NCI-H345 (cell line): ENCODE measurements around the gene TMEM131L.

ENCODE experiments used
- DNase-seq: peaks from one replicate; lab custom pipeline; 2025; lab: John Stamatoyannopoulos, UW

Gene TMEM131L

GRCh38 chr4:153521999-153522801 is 56.0 kb downstream of the TMEM131L start:
- no peak for DNase-seq

GRCh38 chr4:153522802-153523094 is 56.6 kb downstream of the TMEM131L start:
- DNase-seq: no peak

GRCh38 chr4:153523164-153523796 is 57.1 kb downstream of the TMEM131L start:
- DNase-seq: no peak

GRCh38 chr4:153523941-153524386 is 57.8 kb downstream of the TMEM131L start:
- DNase-seq: no peak

- no peak for DNase-seq
Measured at GRCh38 chr4:153524682-153525081, 58.5 kb downstream of the TMEM131L start.

GRCh38 chr4:153527690-153528089 is 61.5 kb downstream of the TMEM131L start:
- no peak for DNase-seq

- DNase-seq: no peak
Measured at GRCh38 chr4:153528705-153529485, 62.7 kb downstream of the TMEM131L start.

GRCh38 chr4:153529646-153530045 is 63.5 kb downstream of the TMEM131L start:
- no peak for DNase-seq

GRCh38 chr4:153530284-153530999 is 64.3 kb downstream of the TMEM131L start:
- no peak for DNase-seq

- DNase-seq: no peak
Measured at GRCh38 chr4:153531000-153531358, 64.8 kb downstream of the TMEM131L start.

- DNase-seq: no peak
Measured at GRCh38 chr4:153531976-153532626, 65.9 kb downstream of the TMEM131L start.

GRCh38 chr4:153532636-153533035 is 66.5 kb downstream of the TMEM131L start:
- DNase-seq: no peak

- DNase-seq: no peak
Measured at GRCh38 chr4:153533387-153533786, 67.2 kb downstream of the TMEM131L start.

GRCh38 chr4:153534792-153535629 is 68.9 kb downstream of the TMEM131L start:
- no peak for DNase-seq

GRCh38 chr4:153535772-153536513 is 69.8 kb downstream of the TMEM131L start:
- no peak for DNase-seq

- no peak for DNase-seq
Measured at GRCh38 chr4:153537493-153537960, 71.4 kb downstream of the TMEM131L start.

- DNase-seq: no peak
Measured at GRCh38 chr4:153538487-153539357, 72.6 kb downstream of the TMEM131L start.

GRCh38 chr4:153539422-153539821 is 73.3 kb downstream of the TMEM131L start:
- DNase-seq: no peak
